DOHH2 (cell line): ENCODE data around the gene MYO15A.

Experiments used
- H3F3A ChIP-seq: fragments of 200-600 bp; sonication (generic), shearing (Covaris generic); 2 replicates; pipeline ENCODE4 v1.6.0; 2016; ENCODE audit warnings: antibody characterized with exemption, mild to moderate bottlenecking; ENCODE audit not compliant: control insufficient read depth, insufficient read depth
- H3K27ac ChIP-seq: fragments of 200-600 bp; sonication (generic); 2 replicates; pipeline ENCODE4 v1.5.1; 2014; ENCODE audit warnings: low read depth, mild to moderate bottlenecking, low read length, moderate library complexity
- H3K27me3 ChIP-seq: fragments of 200-600 bp; sonication (generic); 2 replicates; pipeline ENCODE4 v1.6.1; 2014; ENCODE audit warnings: mild to moderate bottlenecking, low read length, mixed read lengths; ENCODE audit not compliant: control insufficient read depth
- H3K36me3 ChIP-seq: fragments of 200-600 bp; sonication (generic); 2 replicates; pipeline ENCODE4 v1.6.1; 2014; ENCODE audit warnings: mild to moderate bottlenecking, low read length, moderate library complexity, mixed read lengths; ENCODE audit not compliant: control insufficient read depth
- H3K4me1 ChIP-seq: fragments of 200-600 bp; sonication (generic); 2 replicates; pipeline ENCODE4 v1.6.1; 2014; ENCODE audit warnings: mild to moderate bottlenecking, low read length, mixed read lengths; ENCODE audit not compliant: control insufficient read depth
- H3K4me2 ChIP-seq: fragments of 200-600 bp; sonication (generic); 2 replicates; pipeline ENCODE4 v1.6.0; 2014; ENCODE audit warnings: mild to moderate bottlenecking, low read length, moderate library complexity
- H3K4me3 ChIP-seq: fragments of 200-600 bp; sonication (generic); 2 replicates; pipeline ENCODE4 v1.5.1; 2014; ENCODE audit warnings: mild to moderate bottlenecking, low read length, mixed read lengths
- H3K79me2 ChIP-seq: fragments of 200-600 bp; sonication (generic); 2 replicates; pipeline ENCODE4 v1.6.1; 2014; ENCODE audit warnings: mild to moderate bottlenecking, low read length, mixed read lengths; ENCODE audit not compliant: control insufficient read depth
- H3K9me2 ChIP-seq: fragments of 200-600 bp; sonication (generic); replicated peaks from 2 replicates; pipeline ENCODE4 v1.6.1; 2014; ENCODE audit warnings: mild to moderate bottlenecking, low read length, mixed read lengths; ENCODE audit not compliant: control insufficient read depth
- H3K9me3 ChIP-seq: fragments of 200-600 bp; sonication (generic); 2 replicates; pipeline ENCODE4 v1.6.1; 2014; ENCODE audit warnings: antibody characterized with exemption, low read length, mixed read lengths; ENCODE audit not compliant: control insufficient read depth, insufficient read depth
- H4K20me1 ChIP-seq: fragments of 200-600 bp; sonication (generic); 2 replicates; pipeline ENCODE4 v1.6.0; 2014; ENCODE audit warnings: low read depth, mild to moderate bottlenecking, antibody characterized with exemption, low read length, moderate library complexity; ENCODE audit not compliant: control insufficient read depth, insufficient read depth
- EZH2phosphoT487 ChIP-seq: fragments of 200-600 bp; sonication (generic); IDR thresholded peaks from 2 replicates; pipeline ENCODE4 v1.6.1; 2017; ENCODE audit warnings: borderline replicate concordance, mild to moderate bottlenecking, antibody characterized with exemption, low read length, moderate library complexity, mixed read lengths
- TF ChIP-seq, protein P1 (sequence below): fragments of 200-600 bp; sonication (generic); IDR thresholded peaks from one replicate; pipeline ENCODE4 v1.5.1; 2014; ENCODE audit warnings: antibody characterized with exemption, mild to moderate bottlenecking, low read depth, low read length; ENCODE audit not compliant: poor library complexity, severe bottlenecking

The MYO15A gene

GRCh38 chr17:18139498-18139897 lies 30.9 kb downstream of the MYO15A start:
- TF ChIP-seq, protein P1, sequence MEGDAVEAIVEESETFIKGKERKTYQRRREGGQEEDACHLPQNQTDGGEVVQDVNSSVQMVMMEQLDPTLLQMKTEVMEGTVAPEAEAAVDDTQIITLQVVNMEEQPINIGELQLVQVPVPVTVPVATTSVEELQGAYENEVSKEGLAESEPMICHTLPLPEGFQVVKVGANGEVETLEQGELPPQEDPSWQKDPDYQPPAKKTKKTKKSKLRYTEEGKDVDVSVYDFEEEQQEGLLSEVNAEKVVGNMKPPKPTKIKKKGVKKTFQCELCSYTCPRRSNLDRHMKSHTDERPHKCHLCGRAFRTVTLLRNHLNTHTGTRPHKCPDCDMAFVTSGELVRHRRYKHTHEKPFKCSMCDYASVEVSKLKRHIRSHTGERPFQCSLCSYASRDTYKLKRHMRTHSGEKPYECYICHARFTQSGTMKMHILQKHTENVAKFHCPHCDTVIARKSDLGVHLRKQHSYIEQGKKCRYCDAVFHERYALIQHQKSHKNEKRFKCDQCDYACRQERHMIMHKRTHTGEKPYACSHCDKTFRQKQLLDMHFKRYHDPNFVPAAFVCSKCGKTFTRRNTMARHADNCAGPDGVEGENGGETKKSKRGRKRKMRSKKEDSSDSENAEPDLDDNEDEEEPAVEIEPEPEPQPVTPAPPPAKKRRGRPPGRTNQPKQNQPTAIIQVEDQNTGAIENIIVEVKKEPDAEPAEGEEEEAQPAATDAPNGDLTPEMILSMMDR: no peak
- no peaks in the 10 kb centered on the region for H3K79me2 ChIP-seq
- H3K27me3 ChIP-seq: no peaks in the 10 kb centered on the region
- H3K36me3 ChIP-seq: no peaks in the 10 kb centered on the region
- no peaks in the 10 kb centered on the region for H4K20me1 ChIP-seq
- no peak overlapping the region for H3K4me2 ChIP-seq
- no peaks in the 10 kb centered on the region for H3F3A ChIP-seq
- H3K27ac ChIP-seq: no peak overlapping the region
- H3K9me2 ChIP-seq: no peaks in the 10 kb centered on the region
- H3K4me1 ChIP-seq: no peaks in the 10 kb centered on the region
- no peaks in the 10 kb centered on the region for H3K9me3 ChIP-seq
- no peak overlapping the region for H3K4me3 ChIP-seq

GRCh38 chr17:18139949-18140348 lies 31.4 kb downstream of the MYO15A start:
- no peaks in the 10 kb centered on the region for H4K20me1 ChIP-seq
- H3K27me3 ChIP-seq: no peaks in the 10 kb centered on the region
- H3K4me3 ChIP-seq: no peak overlapping the region
- no peak overlapping the region for H3K27ac ChIP-seq
- H3K4me2 ChIP-seq: no peak overlapping the region
- H3F3A ChIP-seq: no peaks in the 10 kb centered on the region
- TF ChIP-seq, protein P1: peak; percentile 47
- TF ChIP-seq EZH2phosphoT487: no peak
- H3K36me3 ChIP-seq: no peaks in the 10 kb centered on the region
- H3K79me2 ChIP-seq: no peaks in the 10 kb centered on the region
- H3K4me1 ChIP-seq: no peaks in the 10 kb centered on the region
- H3K9me3 ChIP-seq: no peaks in the 10 kb centered on the region
- H3K9me2 ChIP-seq: no peaks in the 10 kb centered on the region

DNA sequence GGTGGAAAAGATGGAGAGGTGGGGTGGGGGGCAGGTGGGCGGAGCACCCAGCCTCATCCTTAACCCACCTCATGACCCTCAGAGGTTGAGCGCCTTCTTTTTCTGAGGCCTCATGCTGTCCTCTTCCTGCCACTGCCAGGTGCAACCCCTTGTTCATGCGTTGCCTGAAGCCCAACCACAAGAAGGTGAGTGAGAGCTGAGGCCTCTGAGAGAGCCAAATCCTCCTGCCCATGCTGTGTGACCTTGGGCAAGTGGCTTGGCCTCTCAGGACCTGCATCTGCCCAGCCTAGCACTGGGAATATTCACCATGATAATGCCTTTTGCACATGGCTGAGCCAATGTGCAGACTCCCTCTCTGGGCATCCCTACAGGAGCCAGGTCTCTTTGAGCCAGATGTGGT lies 32.1 kb downstream of the MYO15A start:
- Histone ChIP-seq H3F3A (no peaks in the 10 kb centered on the region), H4K20me1 (no peaks in the 10 kb centered on the region), H3K9me3 (no peaks in the 10 kb centered on the region), H3K36me3 (no peaks in the 10 kb centered on the region), H3K4me2 (no peak overlapping the region), H3K9me2 (no peaks in the 10 kb centered on the region), H3K4me1 (no peaks in the 10 kb centered on the region), H3K79me2 (no peaks in the 10 kb centered on the region), H3K27ac (no peak overlapping the region), H3K27me3 (no peaks in the 10 kb centered on the region), H3K4me3 (no peak overlapping the region)
- TF ChIP-seq EZH2phosphoT487: no peak
- TF ChIP-seq, protein P1: no peak
